WI38 (cell line): ENCODE data around the gene BACE2.

Experiments
- H3K4me3 ChIP-seq: 2 replicates; pipeline ENCODE4 v1.5.1; 2011; ENCODE audit warnings: low read depth, mild to moderate bottlenecking, control low read depth, low read length
- CTCF ChIP-seq: IDR thresholded peaks from 2 replicates; pipeline ENCODE4 v1.5.1; 2012; ENCODE audit warnings: low read depth, mild to moderate bottlenecking, control low read depth, low read length

Gene BACE2

GRCh38 chr21:41280115-41280919 is 112.4 kb downstream of the BACE2 start:
- no peak for TF ChIP-seq CTCF
- no peak overlapping the region for H3K4me3 ChIP-seq

- no peak for TF ChIP-seq CTCF
- H3K4me3 ChIP-seq, result no peak overlapping the region
Measured at GRCh38 chr21:41282412-41282811, 114.5 kb downstream of the BACE2 start.

- no peak overlapping the region for H3K4me3 ChIP-seq
- TF ChIP-seq CTCF, result peak; percentile 42; the same call in 1 of the 2 replicates
Measured at GRCh38 chr21:41283211-41283818, 115.4 kb downstream of the BACE2 start.

GRCh38 chr21:41289431-41289830 is 121.5 kb downstream of the BACE2 start:
- TF ChIP-seq CTCF, result no peak
- no peak overlapping the region for H3K4me3 ChIP-seq

GRCh38 chr21:41290106-41290799 is 122.3 kb downstream of the BACE2 start:
- no peak overlapping the region for H3K4me3 ChIP-seq
- no peak for TF ChIP-seq CTCF

- no peak overlapping the region for H3K4me3 ChIP-seq
- no peak for TF ChIP-seq CTCF
Measured at GRCh38 chr21:41294548-41295231, 126.7 kb downstream of the BACE2 start.
